SKM-1 (cell line): ENCODE measurements around the gene IDH3G.

Experiments
- DNase-seq: peaks from one replicate; lab custom pipeline; 2025; ENCODE audit not compliant: unreplicated experiment; lab: John Stamatoyannopoulos, UW

Gene IDH3G

GRCh38 chrX:153791104-153791852, 2.9 kb downstream of the IDH3G start:
- DNase-seq, result no peak

- no peak for DNase-seq
Observed at GRCh38 chrX:153789654-153790053, 4.5 kb downstream of the IDH3G start.

- no peak for DNase-seq
Observed at GRCh38 chrX:153786669-153787068, 7.5 kb downstream of the IDH3G start.

- DNase-seq, result no peak
Observed at GRCh38 chrX:153784325-153784967, 9.7 kb downstream of the IDH3G start.

GRCh38 chrX:153783378-153784013, 10.7 kb downstream of the IDH3G start:
- no peak for DNase-seq

- DNase-seq, result no peak
Observed at GRCh38 chrX:153782871-153783270, 11.3 kb downstream of the IDH3G start.

- no peak for DNase-seq
Observed at GRCh38 chrX:153782313-153782712, 11.9 kb downstream of the IDH3G start.

GRCh38 chrX:153781428-153782047, 12.6 kb downstream of the IDH3G start:
- no peak for DNase-seq

GRCh38 chrX:153780678-153781427, 13.3 kb downstream of the IDH3G start, which contains the start of gene SRPK3:
SRPK3 (plus strand) TSS chrX:153781041; CDS start chrX:153781087, 46 bp downstream.
- DNase-seq, result no peak

GRCh38 chrX:153779891-153780677, 14.1 kb downstream of the IDH3G start:
- no peak for DNase-seq

- no peak for DNase-seq
Observed at GRCh38 chrX:153778684-153779101, 15.5 kb downstream of the IDH3G start.

- no peak for DNase-seq
Observed at GRCh38 chrX:153778181-153778580, 16.0 kb downstream of the IDH3G start.

- no peak for DNase-seq
Observed at GRCh38 chrX:153777261-153778090, 16.7 kb downstream of the IDH3G start.

GRCh38 chrX:153776611-153777045, 17.5 kb downstream of the IDH3G start:
- DNase-seq, result no peak

- no peak for DNase-seq
Observed at GRCh38 chrX:153776120-153776599, 18.0 kb downstream of the IDH3G start.

- no peak for DNase-seq
Observed at GRCh38 chrX:153775293-153776119, 18.7 kb downstream of the IDH3G start.

- DNase-seq, result no peak
Observed at GRCh38 chrX:153774576-153775292, 19.4 kb downstream of the IDH3G start.
